Body of pancreas (tissue), 4 donors: ENCODE results near the gene PPP1R17.

Experiments used
- CTCF ChIP-seq, 7 experiments: fragments of 450-650 bp in 4 of 7; fragments of 200-600 bp in 3 of 7; sonication (generic) in 3 of 7; IDR thresholded peaks; one replicate each; pipeline ENCODE4 v1.5.1; 2016 to 2019; ENCODE audit warnings: antibody characterized with exemption in 7 of 7
- POLR2A ChIP-seq, 3 donors: fragments of 450-650 bp; IDR thresholded peaks; one replicate each; pipeline ENCODE4 v1.6.1; 2016; ENCODE audit warnings: antibody characterized with exemption in 3 of 3, mild to moderate bottlenecking in 2 of 3

DNA sequence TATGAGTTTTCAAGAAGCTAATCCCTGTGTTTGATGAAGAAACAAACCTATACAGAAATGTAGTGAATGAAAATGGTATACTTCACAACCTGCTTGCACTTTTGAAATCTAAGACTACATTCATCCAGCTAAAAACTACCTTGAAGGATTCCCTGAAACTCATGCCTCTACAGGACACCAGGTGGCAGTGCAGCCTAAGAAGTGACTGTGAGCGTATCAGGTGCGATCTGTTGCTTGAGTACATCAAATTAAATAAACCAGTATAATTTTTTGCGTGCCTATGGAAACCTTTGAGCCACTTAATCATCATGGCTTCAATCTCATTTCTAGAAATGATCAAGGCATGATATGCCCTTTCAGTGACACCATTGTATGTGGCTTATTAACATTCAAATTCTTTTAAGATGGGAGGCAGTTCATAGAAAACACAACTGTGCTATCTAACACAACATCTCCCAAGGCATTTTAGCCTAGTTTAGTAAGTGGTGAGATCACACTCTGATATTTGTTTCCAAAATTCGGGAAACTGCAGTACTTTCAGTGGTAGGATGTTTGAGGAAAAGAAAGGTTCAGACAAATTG lies 57.4 kb downstream of the PPP1R17 start:
- TF ChIP-seq POLR2A (IDR thresholded peaks at IDR 0.05) (no peak), CTCF (IDR thresholded peaks at IDR 0.05) (peak; percentile 55 to 92 (median 88))
